ENCODE data around the gene TEX48. TPM values are rescaled to one million over a fixed set of nuclear protein-coding genes. Genes with fewer than 3 reads are reported as not detected.

Gene TEX48
- total and polyA plus RNA-seq, 10 of the 15 experiments (the other 5 are each of a cell fraction or from before 2014, with no cell fraction given), result not detected

DNA sequence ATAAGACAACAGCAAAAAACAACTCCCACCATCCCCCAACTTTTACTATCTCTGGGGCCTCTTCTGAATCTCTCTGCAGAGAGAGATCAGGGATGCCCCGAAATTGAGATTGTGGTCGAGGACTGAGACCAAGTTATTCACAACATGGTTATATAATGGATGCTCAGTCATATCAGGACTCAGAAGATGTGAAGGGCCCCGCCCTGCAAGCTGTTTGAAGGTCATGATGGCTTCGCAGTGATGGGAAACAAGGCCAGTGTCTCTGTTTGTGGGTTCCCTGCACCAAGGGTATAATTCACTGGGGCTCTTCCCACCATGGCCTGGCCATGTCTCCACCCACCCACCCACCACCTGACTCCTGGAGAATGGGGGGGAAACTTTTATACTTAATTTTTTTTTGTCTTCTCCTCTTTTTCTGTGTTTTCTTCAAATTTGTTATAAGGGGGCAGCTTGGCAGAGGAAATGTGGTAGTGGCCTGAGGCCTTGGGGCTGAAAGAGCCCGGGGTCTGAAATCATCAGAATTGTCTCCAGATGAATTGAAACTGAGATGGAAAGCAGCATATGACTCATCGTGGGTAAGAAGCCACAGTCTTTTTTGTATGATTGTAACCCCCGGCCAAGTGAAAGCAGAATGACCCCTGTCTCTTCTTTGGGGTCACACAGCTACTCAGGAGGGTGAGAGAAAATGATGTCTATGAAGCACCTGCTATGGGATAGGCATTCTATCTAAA, 15.0 kb upstream of the TEX48 start (continued):
- TF ChIP-seq, protein P1, sequence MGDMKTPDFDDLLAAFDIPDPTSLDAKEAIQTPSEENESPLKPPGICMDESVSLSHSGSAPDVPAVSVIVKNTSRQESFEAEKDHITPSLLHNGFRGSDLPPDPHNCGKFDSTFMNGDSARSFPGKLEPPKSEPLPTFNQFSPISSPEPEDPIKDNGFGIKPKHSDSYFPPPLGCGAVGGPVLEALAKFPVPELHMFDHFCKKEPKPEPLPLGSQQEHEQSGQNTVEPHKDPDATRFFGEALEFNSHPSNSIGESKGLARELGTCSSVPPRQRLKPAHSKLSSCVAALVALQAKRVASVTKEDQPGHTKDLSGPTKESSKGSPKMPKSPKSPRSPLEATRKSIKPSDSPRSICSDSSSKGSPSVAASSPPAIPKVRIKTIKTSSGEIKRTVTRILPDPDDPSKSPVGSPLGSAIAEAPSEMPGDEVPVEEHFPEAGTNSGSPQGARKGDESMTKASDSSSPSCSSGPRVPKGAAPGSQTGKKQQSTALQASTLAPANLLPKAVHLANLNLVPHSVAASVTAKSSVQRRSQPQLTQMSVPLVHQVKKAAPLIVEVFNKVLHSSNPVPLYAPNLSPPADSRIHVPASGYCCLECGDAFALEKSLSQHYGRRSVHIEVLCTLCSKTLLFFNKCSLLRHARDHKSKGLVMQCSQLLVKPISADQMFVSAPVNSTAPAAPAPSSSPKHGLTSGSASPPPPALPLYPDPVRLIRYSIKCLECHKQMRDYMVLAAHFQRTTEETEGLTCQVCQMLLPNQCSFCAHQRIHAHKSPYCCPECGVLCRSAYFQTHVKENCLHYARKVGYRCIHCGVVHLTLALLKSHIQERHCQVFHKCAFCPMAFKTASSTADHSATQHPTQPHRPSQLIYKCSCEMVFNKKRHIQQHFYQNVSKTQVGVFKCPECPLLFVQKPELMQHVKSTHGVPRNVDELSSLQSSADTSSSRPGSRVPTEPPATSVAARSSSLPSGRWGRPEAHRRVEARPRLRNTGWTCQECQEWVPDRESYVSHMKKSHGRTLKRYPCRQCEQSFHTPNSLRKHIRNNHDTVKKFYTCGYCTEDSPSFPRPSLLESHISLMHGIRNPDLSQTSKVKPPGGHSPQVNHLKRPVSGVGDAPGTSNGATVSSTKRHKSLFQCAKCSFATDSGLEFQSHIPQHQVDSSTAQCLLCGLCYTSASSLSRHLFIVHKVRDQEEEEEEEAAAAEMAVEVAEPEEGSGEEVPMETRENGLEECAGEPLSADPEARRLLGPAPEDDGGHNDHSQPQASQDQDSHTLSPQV (IDR thresholded peaks at IDR 0.05), result no peak
- TF ChIP-seq TCF3 (IDR thresholded peaks at IDR 0.05; ENCODE audit: borderline replicate concordance, insufficient read depth, low read depth, low read length) (peak; percentile 82; the same call in 1 of the 2 replicates), SMAD5 (IDR thresholded peaks at IDR 0.05; ENCODE audit: low read depth) (no peak), BHLHE40 (IDR thresholded peaks at IDR 0.05; ENCODE audit: borderline replicate concordance in 1 of 2, low read depth in 2 of 2, low read length in 1 of 2) (peak in 1 of 2 experiments; percentile 33; a peak in 1 of 4 replicates), SUPT20H (IDR thresholded peaks at IDR 0.05; ENCODE audit: borderline replicate concordance, control insufficient read depth, low read depth, low read length) (no peak), NFXL1 (IDR thresholded peaks at IDR 0.05; ENCODE audit: borderline replicate concordance) (no peak), EGR1 (IDR thresholded peaks at IDR 0.05; ENCODE audit: borderline replicate concordance in 1 of 2, low read depth in 2 of 2, low read length in 2 of 2) (no peak), ZNF384 (IDR thresholded peaks at IDR 0.05; ENCODE audit: borderline replicate concordance, low read depth, low read length) (no peak), SMC3 (IDR thresholded peaks at IDR 0.05; ENCODE audit: borderline replicate concordance, low read length) (no peak), USF1 (IDR thresholded peaks at IDR 0.05; ENCODE audit: borderline replicate concordance, extremely low read length, insufficient read depth, low read depth, low read length) (no peak), POU2F2 (IDR thresholded peaks at IDR 0.05; ENCODE audit: borderline replicate concordance, low read depth, low read length) (peak; percentile 88; the same call in 2 of the 3 replicates), E2F8 (IDR thresholded peaks at IDR 0.05; ENCODE audit: low read depth, partially characterized antibody) (no peak), PAX5 (IDR thresholded peaks at IDR 0.05; ENCODE audit: borderline replicate concordance, low read depth, low read length) (peak; percentile 91), SMARCA5 (IDR thresholded peaks at IDR 0.05) (peak; percentile 56), RAD21 (IDR thresholded peaks at IDR 0.05; ENCODE audit: insufficient read depth, low read depth, low read length) (no peak), REST (IDR thresholded peaks at IDR 0.05; ENCODE audit: low read depth, low read length) (no peak)
